Neural progenitor cell (in vitro differentiated cells): ENCODE data around the gene JAK2. TPM values are rescaled to one million over a fixed set of nuclear protein-coding genes. Genes with fewer than 3 reads are reported as not detected.

Experiments
- DNase-seq: peaks from one replicate; pipeline ENCODE4 v3.0.0-alpha.2; 2016; ENCODE audit warnings: low spot score
- H2AFZ ChIP-seq: fragments of 200-600 bp; sonication (generic); replicated peaks from 2 replicates; pipeline ENCODE4 v1.6.1; 2016; ENCODE audit warnings: antibody characterized with exemption
- H3F3A ChIP-seq: fragments of 200-600 bp; sonication (generic); 2 replicates; pipeline ENCODE4 v1.6.1; 2016; ENCODE audit warnings: antibody characterized with exemption, low read depth
- H3K27ac ChIP-seq: fragments of 200-600 bp; sonication (generic); 2 replicates; pipeline ENCODE4 v1.5.1; 2016; ENCODE audit warnings: mild to moderate bottlenecking
- H3K27me3 ChIP-seq: fragments of 200-600 bp; sonication (generic); 2 replicates; pipeline ENCODE4 v1.6.1; 2016; ENCODE audit warnings: mild to moderate bottlenecking, moderate library complexity
- H3K36me3 ChIP-seq: fragments of 200-600 bp; sonication (generic); 2 replicates; pipeline ENCODE4 v1.5.1; 2016
- H3K4me1 ChIP-seq: fragments of 200-600 bp; sonication (generic); 2 replicates; pipeline ENCODE4 v1.6.1; 2016; ENCODE audit warnings: mixed run types
- H3K4me2 ChIP-seq: fragments of 200-600 bp; sonication (generic); 2 replicates; pipeline ENCODE4 v1.6.1; 2016
- H3K4me3 ChIP-seq: fragments of 200-600 bp; sonication (generic); 2 replicates; pipeline ENCODE4 v1.5.1; 2016
- H3K79me2 ChIP-seq: fragments of 200-600 bp; sonication (generic); 2 replicates; pipeline ENCODE4 v1.6.1; 2016; ENCODE audit warnings: low read depth
- H3K9ac ChIP-seq: fragments of 200-600 bp; sonication (generic); 2 replicates; pipeline ENCODE4 v1.6.1; 2016
- H3K9me3 ChIP-seq: fragments of 200-600 bp; sonication (generic); 2 replicates; pipeline ENCODE4 v1.5.1; 2016; ENCODE audit warnings: low read depth
- H4K20me1 ChIP-seq: fragments of 200-600 bp; sonication (generic); 2 replicates; pipeline ENCODE4 v1.6.1; 2016; ENCODE audit warnings: low read depth
- H3K27ac Mint-ChIP-seq: 3 replicates; pipeline ENCODE4 v1.8.0; 2021; ENCODE audit warnings: mixed read lengths
- H3K27me3 Mint-ChIP-seq: 2 replicates; pipeline ENCODE4 v1.8.0; 2022; ENCODE audit warnings: low read depth, mild to moderate bottlenecking, inconsistent platforms, moderate library complexity, mixed read lengths; ENCODE audit not compliant: insufficient read depth
- H3K36me3 Mint-ChIP-seq: 3 replicates; pipeline ENCODE4 v1.8.0; 2021; ENCODE audit warnings: mixed read lengths
- H3K4me1 Mint-ChIP-seq: 3 replicates; pipeline ENCODE4 v1.8.0; 2021; ENCODE audit warnings: mixed read lengths
- H3K4me3 Mint-ChIP-seq: 3 replicates; pipeline ENCODE4 v1.8.0; 2021; ENCODE audit warnings: mild to moderate bottlenecking, moderate library complexity, mixed read lengths
- H3K9me3 Mint-ChIP-seq: 3 replicates; pipeline ENCODE4 v1.8.0; 2020; ENCODE audit warnings: mixed read lengths
- EZH2 ChIP-seq: fragments of 200-600 bp; sonication (generic); IDR thresholded peaks from 2 replicates; pipeline ENCODE4 v1.6.1; 2017; ENCODE audit warnings: antibody characterized with exemption, mild to moderate bottlenecking, moderate library complexity
- EZH2phosphoT487 ChIP-seq: fragments of 200-600 bp; sonication (generic); IDR thresholded peaks from 2 replicates; pipeline ENCODE4 v1.6.1; 2017; ENCODE audit warnings: antibody characterized with exemption
- total RNA-seq: library from RNA; depleted of rRNA; stranded (reverse); fragments of >200 nt; gene quantifications from 2 replicates; pipeline ENCODE4 v1.2.3, GENCODE V29; 2015; ENCODE audit warnings: low replicate concordance
- TF ChIP-seq, protein P1 (sequence below): fragments of 200-600 bp; sonication (generic); IDR thresholded peaks from 2 replicates; pipeline ENCODE4 v1.5.1; 2017; ENCODE audit warnings: antibody characterized with exemption, mild to moderate bottlenecking

JAK2 gene
- total RNA-seq, 1 donor from 2014 or later, result 3.9 TPM

- Histone ChIP-seq H3K79me2 (no peaks in the 10 kb centered on the region), H4K20me1 (no peaks in the 10 kb centered on the region)
Observed at GRCh38 chr9:5110867-5111681, 126.0 kb downstream of the JAK2 start.

GRCh38 chr9:5111696-5112095 lies 126.6 kb downstream of the JAK2 start:
- no peak overlapping the region for H2AFZ ChIP-seq

More at GRCh38 chr9:5110867-5111681, 126.0 kb downstream of the JAK2 start:
- no peak for DNase-seq
- H3K36me3 Mint-ChIP-seq, result peaks cover 5% of the 10 kb centered on the region
- no peaks in the 10 kb centered on the region for H3K4me1 Mint-ChIP-seq
- Histone ChIP-seq H3K4me2 (no peak overlapping the region), H2AFZ (no peak overlapping the region), H3F3A (no peaks in the 10 kb centered on the region), H3K9ac (no peak overlapping the region), H3K36me3 (no peaks in the 10 kb centered on the region), H3K4me3 (no peak overlapping the region), H3K4me1 (no peaks in the 10 kb centered on the region), H3K27ac (no peak overlapping the region), H3K27me3 (no peaks in the 10 kb centered on the region), H3K9me3 (no peaks in the 10 kb centered on the region)
- H3K4me3 Mint-ChIP-seq, result no peak overlapping the region
- TF ChIP-seq, protein P1, sequence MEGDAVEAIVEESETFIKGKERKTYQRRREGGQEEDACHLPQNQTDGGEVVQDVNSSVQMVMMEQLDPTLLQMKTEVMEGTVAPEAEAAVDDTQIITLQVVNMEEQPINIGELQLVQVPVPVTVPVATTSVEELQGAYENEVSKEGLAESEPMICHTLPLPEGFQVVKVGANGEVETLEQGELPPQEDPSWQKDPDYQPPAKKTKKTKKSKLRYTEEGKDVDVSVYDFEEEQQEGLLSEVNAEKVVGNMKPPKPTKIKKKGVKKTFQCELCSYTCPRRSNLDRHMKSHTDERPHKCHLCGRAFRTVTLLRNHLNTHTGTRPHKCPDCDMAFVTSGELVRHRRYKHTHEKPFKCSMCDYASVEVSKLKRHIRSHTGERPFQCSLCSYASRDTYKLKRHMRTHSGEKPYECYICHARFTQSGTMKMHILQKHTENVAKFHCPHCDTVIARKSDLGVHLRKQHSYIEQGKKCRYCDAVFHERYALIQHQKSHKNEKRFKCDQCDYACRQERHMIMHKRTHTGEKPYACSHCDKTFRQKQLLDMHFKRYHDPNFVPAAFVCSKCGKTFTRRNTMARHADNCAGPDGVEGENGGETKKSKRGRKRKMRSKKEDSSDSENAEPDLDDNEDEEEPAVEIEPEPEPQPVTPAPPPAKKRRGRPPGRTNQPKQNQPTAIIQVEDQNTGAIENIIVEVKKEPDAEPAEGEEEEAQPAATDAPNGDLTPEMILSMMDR, result no peak
- TF ChIP-seq EZH2phosphoT487 (no peak), EZH2 (no peak)
- H3K9me3 Mint-ChIP-seq, result no peaks in the 10 kb centered on the region
- H3K27ac Mint-ChIP-seq, result no peak overlapping the region
- H3K27me3 Mint-ChIP-seq, result no peaks in the 10 kb centered on the region

GRCh38 chr9:5112109-5112592 lies 127.1 kb downstream of the JAK2 start:
- Mint-ChIP-seq H3K4me3 (no peak overlapping the region), H3K27ac (no peak overlapping the region), H3K9me3 (no peaks in the 10 kb centered on the region), H3K4me1 (no peaks in the 10 kb centered on the region), H3K36me3 (peaks cover 5% of the 10 kb centered on the region), H3K27me3 (no peaks in the 10 kb centered on the region)
- Histone ChIP-seq H3K9me3 (no peaks in the 10 kb centered on the region), H3K27ac (no peak overlapping the region), H3K36me3 (no peaks in the 10 kb centered on the region), H3K4me3 (no peak overlapping the region), H3K4me2 (no peak overlapping the region), H2AFZ (no peak overlapping the region), H3K79me2 (no peaks in the 10 kb centered on the region), H3K9ac (no peak overlapping the region), H4K20me1 (no peaks in the 10 kb centered on the region), H3F3A (no peaks in the 10 kb centered on the region), H3K27me3 (no peaks in the 10 kb centered on the region), H3K4me1 (no peaks in the 10 kb centered on the region)
- no peak for DNase-seq
- TF ChIP-seq, protein P1, result no peak
- TF ChIP-seq EZH2phosphoT487 (no peak), EZH2 (no peak)

More at GRCh38 chr9:5111696-5112095, 126.6 kb downstream of the JAK2 start:
- Histone ChIP-seq H3K79me2 (no peaks in the 10 kb centered on the region), H3K27ac (no peak overlapping the region), H3K9ac (no peak overlapping the region), H3F3A (no peaks in the 10 kb centered on the region), H4K20me1 (no peaks in the 10 kb centered on the region), H3K4me2 (no peak overlapping the region), H3K4me3 (no peak overlapping the region), H3K36me3 (no peaks in the 10 kb centered on the region), H3K27me3 (no peaks in the 10 kb centered on the region), H3K9me3 (no peaks in the 10 kb centered on the region), H3K4me1 (no peaks in the 10 kb centered on the region)
- Mint-ChIP-seq H3K36me3 (peaks cover 5% of the 10 kb centered on the region), H3K27me3 (no peaks in the 10 kb centered on the region), H3K27ac (no peak overlapping the region), H3K9me3 (no peaks in the 10 kb centered on the region), H3K4me3 (no peak overlapping the region), H3K4me1 (no peaks in the 10 kb centered on the region)
- TF ChIP-seq EZH2phosphoT487, result no peak
- TF ChIP-seq EZH2, result no peak
- TF ChIP-seq, protein P1, result no peak
- no peak for DNase-seq
